Fibroblast of pulmonary artery (primary cell): ENCODE results near the gene ADAM17.

Source experiments
- DNase-seq: peaks from one replicate; pipeline ENCODE4 v3.0.0-alpha.2; 2010; ENCODE audit warnings: low read depth
- H3K4me3 ChIP-seq: replicated peaks from 2 replicates; pipeline ENCODE4 v1.5.1; 2011; ENCODE audit warnings: low read depth, mild to moderate bottlenecking, control low read depth, low read length, moderate library complexity
- CTCF ChIP-seq: IDR thresholded peaks from 2 replicates; pipeline ENCODE4 v1.5.1; 2011; ENCODE audit warnings: mild to moderate bottlenecking, control low read depth, low read length, inconsistent platforms; ENCODE audit errors: missing control alignments

ADAM17 gene

GRCh38 chr2:9473308-9473984 lies 82.2 kb downstream of the ADAM17 start:
- DNase-seq, result no peak
- peak; percentile 2 for TF ChIP-seq CTCF
- peak overlapping the region; percentile 67 for H3K4me3 ChIP-seq

GRCh38 chr2:9472511-9472910 lies 83.1 kb downstream of the ADAM17 start:
- no peak overlapping the region for H3K4me3 ChIP-seq
- no peak for TF ChIP-seq CTCF
- DNase-seq, result no peak

- H3K4me3 ChIP-seq, result no peak overlapping the region
- no peak for TF ChIP-seq CTCF
- no peak for DNase-seq
Measured at GRCh38 chr2:9471206-9471605, 84.4 kb downstream of the ADAM17 start.

GRCh38 chr2:9467687-9468086 lies 87.9 kb downstream of the ADAM17 start:
- H3K4me3 ChIP-seq, result no peak overlapping the region
- no peak for DNase-seq
- TF ChIP-seq CTCF, result no peak

GRCh38 chr2:9466147-9466683 lies 89.4 kb downstream of the ADAM17 start:
- no peak overlapping the region for H3K4me3 ChIP-seq
- no peak for TF ChIP-seq CTCF
- DNase-seq, result no peak

- no peak overlapping the region for H3K4me3 ChIP-seq
- no peak for DNase-seq
- no peak for TF ChIP-seq CTCF
Measured at GRCh38 chr2:9465170-9465569, 90.5 kb downstream of the ADAM17 start.

- no peak for TF ChIP-seq CTCF
- H3K4me3 ChIP-seq, result no peak overlapping the region
- no peak for DNase-seq
Measured at GRCh38 chr2:9463698-9464034, 92.0 kb downstream of the ADAM17 start.
